ENCODE results near the gene PPARA. TPM values are rescaled to one million over a fixed set of nuclear protein-coding genes. Genes with fewer than 3 reads are reported as not detected.
"Not testable (repeated sequence)": the region's sequence is repeated elsewhere in the genome, so short reads cannot be mapped to it uniquely, and the experiment has no call there.

PPARA gene
- total RNA-seq, 1 experiment from 2014 or later: 1.7 TPM

- in situ Hi-C loops (cut with HindIII; ENCODE audit: low sequenced_read_pairs): no loop called here
- DNase-seq (ENCODE audit: low spot score): no peak
These were observed 12.1 kb upstream of the PPARA start for GRCh38 chr22:46138058-46138797.

GRCh38 chr22:46139417-46139816, 10.9 kb upstream of the PPARA start:
- DNase-seq (ENCODE audit: low spot score); in situ Hi-C loops (cut with HindIII; ENCODE audit: low sequenced_read_pairs): not testable (repeated sequence)

- no peak for DNase-seq (ENCODE audit: low spot score)
- in situ Hi-C loops (cut with HindIII; ENCODE audit: low sequenced_read_pairs): no loop called here
These were observed 10.4 kb upstream of the PPARA start for GRCh38 chr22:46139895-46140350.

- in situ Hi-C loops (cut with HindIII; ENCODE audit: low sequenced_read_pairs): no loop called here
These were observed 9.1 kb upstream of the PPARA start for GRCh38 chr22:46140989-46141928.

GRCh38 chr22:46142548-46143490, 7.5 kb upstream of the PPARA start:
- no peak for DNase-seq (ENCODE audit: low spot score)
- in situ Hi-C loops (cut with HindIII; ENCODE audit: low sequenced_read_pairs): no loop called here

More at GRCh38 chr22:46140989-46141928, 9.1 kb upstream of the PPARA start:
- DNase-seq (ENCODE audit: low spot score): no peak

GRCh38 chr22:46143491-46144147, 6.7 kb upstream of the PPARA start:
- in situ Hi-C loops (cut with HindIII; ENCODE audit: low sequenced_read_pairs): no loop called here
- DNase-seq (ENCODE audit: low spot score): no peak

- DNase-seq (ENCODE audit: low spot score): no peak
- in situ Hi-C loops (cut with HindIII; ENCODE audit: low sequenced_read_pairs): loop anchor here (5.0 kb wide), 1 partner anchor 187 kb away; no protein-coding TSS in a partner anchor
These were observed 4.9 kb upstream of the PPARA start for GRCh38 chr22:46145361-46145851.

- in situ Hi-C loops (cut with HindIII; ENCODE audit: low sequenced_read_pairs): loop anchor here (5.0 kb wide), 1 partner anchor 186 kb away; no protein-coding TSS in a partner anchor
- DNase-seq (ENCODE audit: low spot score): no peak
These were observed 4.4 kb upstream of the PPARA start for GRCh38 chr22:46145896-46146295.

GRCh38 chr22:46146329-46146728, 4.0 kb upstream of the PPARA start:
- DNase-seq (ENCODE audit: low spot score): no peak
- in situ Hi-C loops (cut with HindIII; ENCODE audit: low sequenced_read_pairs): loop anchor here (5.0 kb wide), 1 partner anchor 186 kb away; no protein-coding TSS in a partner anchor

GRCh38 chr22:46147061-46147460, 3.3 kb upstream of the PPARA start:
- DNase-seq (ENCODE audit: low spot score): no peak
- in situ Hi-C loops (cut with HindIII; ENCODE audit: low sequenced_read_pairs): loop anchor here (5.0 kb wide), 1 partner anchor 185 kb away; no protein-coding TSS in a partner anchor

GRCh38 chr22:46147471-46148267, 2.7 kb upstream of the PPARA start:
- in situ Hi-C loops (cut with HindIII; ENCODE audit: low sequenced_read_pairs): loop anchor here (5.0 kb wide), 1 partner anchor 185 kb away; no protein-coding TSS in a partner anchor
- no peak for DNase-seq (ENCODE audit: low spot score)

- in situ Hi-C loops (cut with HindIII; ENCODE audit: low sequenced_read_pairs): loop anchor here (5.0 kb wide), 1 partner anchor 184 kb away; no protein-coding TSS in a partner anchor
These were observed 2.0 kb upstream of the PPARA start for GRCh38 chr22:46148336-46148735.

GRCh38 chr22:46148816-46149511, 1.4 kb upstream of the PPARA start:
- DNase-seq (ENCODE audit: low spot score): peak; percentile 11
- in situ Hi-C loops (cut with HindIII; ENCODE audit: low sequenced_read_pairs): loop anchor here (5.0 kb wide), 1 partner anchor 183 kb away; no protein-coding TSS in a partner anchor

More at GRCh38 chr22:46148336-46148735, 2.0 kb upstream of the PPARA start:
- DNase-seq (ENCODE audit: low spot score): no peak

GRCh38 chr22:46149512-46150033, 753 bp upstream of the PPARA start:
- peak; percentile 11 for DNase-seq (ENCODE audit: low spot score)
- in situ Hi-C loops (cut with HindIII; ENCODE audit: low sequenced_read_pairs): loop anchor here (5.0 kb wide), 1 partner anchor 183 kb away; no protein-coding TSS in a partner anchor

GRCh38 chr22:46150655-46151477, 540 bp downstream of the PPARA start:
- DNase-seq (ENCODE audit: low spot score): no peak
- in situ Hi-C loops (cut with HindIII; ENCODE audit: low sequenced_read_pairs): no loop called here
